Right cardiac atrium (tissue), 5 donors: Measurements from ENCODE around the gene EXOC4. TPM values are rescaled to one million over a fixed set of nuclear protein-coding genes. Genes with fewer than 3 reads are reported as not detected.

ENCODE experiments used
- ATAC-seq, 2 donors: fragments of 200-7000 bp; cut with Tn5 transposase; one replicate each; pipeline versions ENCODE4 v1.8.0 to v1.9.1; 2020; ENCODE audit warnings: moderate library complexity in 2 of 2, mild to moderate bottlenecking in 1 of 2
- DNase-seq, 3 donors: peaks; one replicate each; pipeline ENCODE4 v3.0.0-alpha.2; 2020
- H3K27ac ChIP-seq: one replicate; pipeline ENCODE4 v1.5.1; 2013; ENCODE audit warnings: mild to moderate bottlenecking, low read length, control low read depth, moderate library complexity
- H3K27me3 ChIP-seq: one replicate; pipeline ENCODE4 v1.6.1; 2013; ENCODE audit not compliant: control insufficient read depth, insufficient read depth
- H3K4me1 ChIP-seq: one replicate; pipeline ENCODE4 v1.6.1; 2013; ENCODE audit warnings: low read length; ENCODE audit not compliant: control insufficient read depth, insufficient read depth
- H3K4me3 ChIP-seq: one replicate; pipeline ENCODE4 v1.5.1; 2013; ENCODE audit warnings: low read length, control low read depth
- H3K9me3 ChIP-seq: one replicate; pipeline ENCODE4 v1.6.1; 2013; ENCODE audit warnings: low read length; ENCODE audit not compliant: control insufficient read depth
- WGBS: extraction: QIAGEN DNeasy Blood & Tissue Kit; methylation state at CpG from one replicate; pipeline ENCODE4 v1.1.7; 2013; 5-methylcytosine and 5-hydroxymethylcytosine counted together
- intact Hi-C, 4 donors: fragments of 100-400 bp; cut with DNase I; formaldehyde crosslinking; loops; one replicate each; pipeline versions ENCODE4 v1.11.0 to v1.14.0; 2022 to 2023
- polyA plus RNA-seq: library from polyadenylated mRNA; stranded (reverse); fragments of 200-250 nt; gene quantifications from one replicate; pipeline ENCODE4 v1.2.3, GENCODE V29; 2013
- total RNA-seq, 4 donors: library from RNA; stranded (reverse); fragmentation: NEBNext Ultra II Directional; extraction: Animal tissue kit (Norgen Biotek cat#: 25700); gene quantifications; one replicate each; pipeline ENCODE4 v1.2.1, GENCODE V29; 2021
- donor health status: healthy with polysubstance abuse.
- donor health status: DM: no; HTN: yes; CAD: no.
- donor health status: DM: no; HTN: no; CAD: no.
- donor health status: DM: no; HTN: yes; CAD: no; lungs with severe emphysema.
- donor health status: DM: yes; HTN: yes; CAD: no.

The EXOC4 gene
- total and polyA plus RNA-seq, 5 donors: 11.9 to 45.9 (median 39.7) TPM

GRCh38 chr7:133448012-133448411 lies 195.1 kb downstream of the EXOC4 start:
- ATAC-seq (no peak), DNase-seq (no peak)
- intact Hi-C loops: no loop called here
- Histone ChIP-seq H3K4me3 (no peak overlapping the region), H3K27ac (no peak overlapping the region), H3K9me3 (no peaks in the 10 kb centered on the region), H3K27me3 (no peaks in the 10 kb centered on the region), H3K4me1 (no peaks in the 10 kb centered on the region)
- 94% methylated on average over 1 of the region's 1 CpG for WGBS

GRCh38 chr7:133452577-133452976 lies 199.7 kb downstream of the EXOC4 start:
- WGBS: 96% methylated on average over 2 of the region's 2 CpGs
- Histone ChIP-seq H3K27ac (no peak overlapping the region), H3K9me3 (no peaks in the 10 kb centered on the region), H3K4me1 (no peaks in the 10 kb centered on the region), H3K27me3 (no peaks in the 10 kb centered on the region), H3K4me3 (no peak overlapping the region)
- no peak for DNase-seq
- ATAC-seq: no peak
- intact Hi-C loops: no loop called here

GRCh38 chr7:133458688-133459087 lies 205.8 kb downstream of the EXOC4 start:
- no peak overlapping the region for H3K27ac ChIP-seq
- H3K4me3 ChIP-seq: no peak overlapping the region
- H3K27me3 ChIP-seq: no peaks in the 10 kb centered on the region
- ATAC-seq (no peak), DNase-seq (no peak)
- H3K9me3 ChIP-seq: no peaks in the 10 kb centered on the region
- WGBS: 97% methylated on average over 2 of the region's 2 CpGs
- intact Hi-C loops: no loop called here
- no peaks in the 10 kb centered on the region for H3K4me1 ChIP-seq

GRCh38 chr7:133461421-133461820 lies 208.5 kb downstream of the EXOC4 start:
- intact Hi-C loops: no loop called here
- no peaks in the 10 kb centered on the region for H3K9me3 ChIP-seq
- no peaks in the 10 kb centered on the region for H3K4me1 ChIP-seq
- H3K27ac ChIP-seq: no peak overlapping the region
- 49% methylated on average over 1 of the region's 1 CpG for WGBS
- ATAC-seq (no peak), DNase-seq (no peak)
- H3K27me3 ChIP-seq: no peaks in the 10 kb centered on the region
- H3K4me3 ChIP-seq: no peak overlapping the region

GRCh38 chr7:133475655-133476054 lies 222.8 kb downstream of the EXOC4 start:
- no peaks in the 10 kb centered on the region for H3K27me3 ChIP-seq
- H3K4me1 ChIP-seq: no peaks in the 10 kb centered on the region
- ATAC-seq (no peak), DNase-seq (no peak)
- no peaks in the 10 kb centered on the region for H3K9me3 ChIP-seq
- H3K27ac ChIP-seq: no peak overlapping the region
- intact Hi-C loops: no loop called here
- H3K4me3 ChIP-seq: no peak overlapping the region

GRCh38 chr7:133477791-133478190 lies 224.9 kb downstream of the EXOC4 start:
- Histone ChIP-seq H3K4me3 (no peak overlapping the region), H3K9me3 (no peaks in the 10 kb centered on the region), H3K27me3 (no peaks in the 10 kb centered on the region), H3K27ac (no peak overlapping the region), H3K4me1 (peaks cover 3% of the 10 kb centered on the region)
- 97% methylated on average over 2 of the region's 2 CpGs for WGBS
- intact Hi-C loops: no loop called here
- DNase-seq (no peak), ATAC-seq (no peak)

- Histone ChIP-seq H3K4me1 (peaks cover 3% of the 10 kb centered on the region), H3K27me3 (no peaks in the 10 kb centered on the region), H3K27ac (no peak overlapping the region), H3K4me3 (no peak overlapping the region), H3K9me3 (no peaks in the 10 kb centered on the region)
- ATAC-seq (no peak), DNase-seq (no peak)
- WGBS: 63% methylated on average over 3 of the region's 3 CpGs
- intact Hi-C loops: no loop called here
Observed at GRCh38 chr7:133478591-133479135, 225.8 kb downstream of the EXOC4 start.

GRCh38 chr7:133479456-133480065 lies 226.7 kb downstream of the EXOC4 start:
- WGBS: 95% methylated on average over 10 of the region's 10 CpGs
- ATAC-seq: no peak
- Histone ChIP-seq H3K4me1 (peaks cover 3% of the 10 kb centered on the region), H3K27ac (no peak overlapping the region), H3K27me3 (no peaks in the 10 kb centered on the region), H3K4me3 (no peak overlapping the region), H3K9me3 (no peaks in the 10 kb centered on the region)
- intact Hi-C loops: no loop called here
- no peak for DNase-seq

GRCh38 chr7:133480868-133481267 lies 228.0 kb downstream of the EXOC4 start:
- Histone ChIP-seq H3K27ac (no peak overlapping the region), H3K4me3 (no peak overlapping the region), H3K9me3 (no peaks in the 10 kb centered on the region), H3K27me3 (no peaks in the 10 kb centered on the region), H3K4me1 (peaks cover 3% of the 10 kb centered on the region)
- intact Hi-C loops: no loop called here
- WGBS: 92% methylated on average over 4 of the region's 4 CpGs
- DNase-seq (no peak), ATAC-seq (no peak)

- Histone ChIP-seq H3K27ac (no peak overlapping the region), H3K4me1 (peaks cover 3% of the 10 kb centered on the region), H3K4me3 (no peak overlapping the region), H3K9me3 (no peaks in the 10 kb centered on the region), H3K27me3 (no peaks in the 10 kb centered on the region)
- intact Hi-C loops: no loop called here
- WGBS: 58% methylated on average over 3 of the region's 3 CpGs
- DNase-seq (no peak), ATAC-seq (peak; percentile 26 to 51)
Observed at GRCh38 chr7:133481676-133482075, 228.8 kb downstream of the EXOC4 start.

GRCh38 chr7:133482599-133482998 lies 229.7 kb downstream of the EXOC4 start:
- peaks cover 3% of the 10 kb centered on the region for H3K4me1 ChIP-seq
- H3K27ac ChIP-seq: no peak overlapping the region
- DNase-seq (no peak), ATAC-seq (no peak)
- no peaks in the 10 kb centered on the region for H3K9me3 ChIP-seq
- intact Hi-C loops: no loop called here
- H3K4me3 ChIP-seq: no peak overlapping the region
- H3K27me3 ChIP-seq: no peaks in the 10 kb centered on the region
- WGBS: 94% methylated on average over 1 of the region's 1 CpG

- intact Hi-C loops: no loop called here
- H3K4me1 ChIP-seq: peaks cover 3% of the 10 kb centered on the region
- 79% methylated on average over 2 of the region's 2 CpGs for WGBS
Observed at GRCh38 chr7:133484086-133484485, 231.2 kb downstream of the EXOC4 start.

More at GRCh38 chr7:133484086-133484485, 231.2 kb downstream of the EXOC4 start:
- H3K4me3 ChIP-seq: no peak overlapping the region
- no peaks in the 10 kb centered on the region for H3K9me3 ChIP-seq
- DNase-seq (no peak), ATAC-seq (no peak)
- H3K27me3 ChIP-seq: no peaks in the 10 kb centered on the region
- no peak overlapping the region for H3K27ac ChIP-seq
